Neuronal stem cell (in vitro differentiated cells): ENCODE measurements around the gene PALM.
A peak's percentile ranks its signal among the peaks of the same experiment; 100 is the strongest.

Source experiments
- DNase-seq: peaks from one replicate; pipeline ENCODE4 v3.0.0-alpha.2; 2013; ENCODE audit warnings: low spot score
- H2AFZ ChIP-seq: one replicate; pipeline ENCODE4 v1.6.1; 2013; ENCODE audit warnings: mild to moderate bottlenecking, low read length, inconsistent platforms
- H2AK5ac ChIP-seq: 2 replicates; pipeline ENCODE4 v1.6.1; 2013; ENCODE audit warnings: low read depth, mild to moderate bottlenecking, inconsistent platforms, low read length, moderate library complexity, mixed read lengths
- H2BK120ac ChIP-seq: 2 replicates; pipeline ENCODE4 v1.6.1; 2013; ENCODE audit warnings: low read depth, mild to moderate bottlenecking, inconsistent platforms, low read length, moderate library complexity, mixed read lengths
- H2BK12ac ChIP-seq: one replicate; pipeline ENCODE4 v1.6.1; 2013; ENCODE audit warnings: low read length, inconsistent platforms
- H2BK15ac ChIP-seq: 2 replicates; pipeline ENCODE4 v1.6.1; 2013; ENCODE audit warnings: mild to moderate bottlenecking, low read length, inconsistent platforms, mixed read lengths
- H2BK5ac ChIP-seq: one replicate; pipeline ENCODE4 v1.6.1; 2013; ENCODE audit warnings: inconsistent platforms, mild to moderate bottlenecking, low read length, moderate library complexity
- H3K14ac ChIP-seq: one replicate; pipeline ENCODE4 v1.6.1; 2013; ENCODE audit warnings: low read length, inconsistent platforms
- H3K18ac ChIP-seq: 2 replicates; pipeline ENCODE4 v1.6.1; 2013; ENCODE audit warnings: low read length, inconsistent platforms
- H3K23ac ChIP-seq: 2 replicates; pipeline ENCODE4 v1.6.1; 2013; ENCODE audit warnings: low read depth, mild to moderate bottlenecking, mixed read lengths, low read length, inconsistent platforms; ENCODE audit not compliant: poor library complexity
- H3K27ac ChIP-seq: replicated peaks from 3 replicates; pipeline ENCODE4 v1.5.1; 2013; ENCODE audit warnings: low read length, inconsistent platforms
- H3K27me3 ChIP-seq, 3 experiments: 2 replicates each; pipeline ENCODE4 v1.6.1; 2013; ENCODE audit warnings: low read length in 3 of 3, mild to moderate bottlenecking in 2 of 3, inconsistent platforms in 1 of 3, low read depth in 1 of 3, mixed read lengths in 1 of 3, moderate library complexity in 1 of 3; ENCODE audit not compliant: control insufficient read depth in 3 of 3, insufficient read depth in 3 of 3
- H3K36me3 ChIP-seq, 2 donors: replicated peaks in 1 of 2; 2 replicates each; pipeline ENCODE4 v1.6.1; 2013; ENCODE audit warnings: low read length in 2 of 2; ENCODE audit not compliant: control insufficient read depth in 2 of 2, insufficient read depth in 2 of 2
- H3K4ac ChIP-seq: 2 replicates; pipeline ENCODE4 v1.6.1; 2013; ENCODE audit warnings: inconsistent platforms, mild to moderate bottlenecking, low read length, moderate library complexity
- H3K4me1 ChIP-seq, 2 donors: 1 replicate in 1 of 2; 2 replicates in 1 of 2; pipeline ENCODE4 v1.6.1; 2013; ENCODE audit warnings: low read length in 2 of 2, low read depth in 1 of 2; ENCODE audit not compliant: control insufficient read depth in 2 of 2, insufficient read depth in 1 of 2
- H3K4me2 ChIP-seq: one replicate; pipeline ENCODE4 v1.6.1; 2013; ENCODE audit warnings: mild to moderate bottlenecking, low read length, inconsistent platforms; ENCODE audit not compliant: insufficient read depth, poor library complexity, severe bottlenecking
- H3K4me3 ChIP-seq, 2 donors: 2 replicates each; pipeline ENCODE4 v1.5.1; 2013; ENCODE audit warnings: low read length in 2 of 2, mild to moderate bottlenecking in 2 of 2, inconsistent platforms in 1 of 2, moderate library complexity in 1 of 2
- H3K79me1 ChIP-seq: one replicate; pipeline ENCODE4 v1.6.1; 2013; ENCODE audit warnings: low read depth, mild to moderate bottlenecking, inconsistent platforms, low read length, moderate library complexity
- H3K9ac ChIP-seq: one replicate; pipeline ENCODE4 v1.6.1; 2013; ENCODE audit warnings: mild to moderate bottlenecking, low read depth, low read length, inconsistent platforms; ENCODE audit not compliant: poor library complexity
- H3K9me3 ChIP-seq, 2 donors: replicated peaks in 1 of 2; 2 replicates each; pipeline versions ENCODE3 to v1.6.1; 2013; ENCODE audit warnings: low read length in 2 of 2, mild to moderate bottlenecking in 2 of 2, inconsistent platforms in 1 of 2, low read depth in 1 of 2, mixed read lengths in 1 of 2, moderate library complexity in 1 of 2; ENCODE audit not compliant: control insufficient read depth in 2 of 2, insufficient read depth in 1 of 2
- H4K8ac ChIP-seq: one replicate; pipeline ENCODE4 v1.6.1; 2013; ENCODE audit warnings: low read depth, mild to moderate bottlenecking, inconsistent platforms, low read length, moderate library complexity
- H4K91ac ChIP-seq: one replicate; pipeline ENCODE4 v1.6.1; 2013; ENCODE audit warnings: low read length, low read depth, mild to moderate bottlenecking, inconsistent platforms; ENCODE audit not compliant: poor library complexity
- WGBS, 2 donors: extraction: QIAGEN DNeasy Blood & Tissue Kit; methylation state at CpG; one replicate each; pipeline ENCODE4 v1.1.7; 2013; ENCODE audit warnings: missing lambda C conversion rate in 2 of 2, mixed read lengths in 1 of 2; ENCODE audit not compliant: insufficient read length in 2 of 2, insufficient replicate concordance in 1 of 2; ENCODE audit errors: extremely low coverage in 2 of 2; 5-methylcytosine and 5-hydroxymethylcytosine counted together

PALM gene

GRCh38 chr19:685454-685931 is 23.2 kb upstream of the PALM start:
- H3K27ac ChIP-seq = no peak overlapping the region
- H2BK15ac ChIP-seq = no peak overlapping the region
- no peaks in the 10 kb centered on the region for H3K27me3 ChIP-seq
- peak overlapping the region; percentile 24 for H3K4ac ChIP-seq
- no peak overlapping the region for H3K4me2 ChIP-seq
- no peaks in the 10 kb centered on the region for H3K36me3 ChIP-seq
- no peak overlapping the region for H2AK5ac ChIP-seq
- H3K9ac ChIP-seq = no peak overlapping the region
- peak overlapping the region; percentile 53 for H3K18ac ChIP-seq
- no CpG with 5 or more reads among the region's 31 CpGs for WGBS, 2 donors
- H3K79me1 ChIP-seq = peaks cover 4% of the 10 kb centered on the region
- no peak for DNase-seq
- no peak overlapping the region for H4K91ac ChIP-seq
- H3K4me3 ChIP-seq = no peak overlapping the region
- H2BK12ac ChIP-seq = no peak overlapping the region
- H2BK5ac ChIP-seq = no peak overlapping the region
- H3K4me1 ChIP-seq = peaks cover 0 to 3% of the 10 kb centered on the region in 2 donors
- H2AFZ ChIP-seq = no peak overlapping the region
- H4K8ac ChIP-seq = no peak overlapping the region
- H3K9me3 ChIP-seq = peaks cover 0 to 4% of the 10 kb centered on the region in 2 donors
- H3K14ac ChIP-seq = no peak overlapping the region
- H2BK120ac ChIP-seq = no peak overlapping the region
- no peak overlapping the region for H3K23ac ChIP-seq

- no peaks in the 10 kb centered on the region for H3K79me1 ChIP-seq
Observed at GRCh38 chr19:686589-687297, 22.0 kb upstream of the PALM start.

GRCh38 chr19:687569-688166 is 21.1 kb upstream of the PALM start:
- Histone ChIP-seq H3K36me3 (no peaks in the 10 kb centered on the region), H3K79me1 (no peaks in the 10 kb centered on the region), H3K27ac (no peak overlapping the region), H2BK120ac (no peak overlapping the region), H2BK12ac (no peak overlapping the region), H2AK5ac (no peak overlapping the region), H3K27me3 (no peaks in the 10 kb centered on the region), H4K91ac (no peak overlapping the region), H2BK5ac (peak overlapping the region; percentile 66), H3K4me2 (no peak overlapping the region), H4K8ac (no peak overlapping the region), H3K18ac (peak overlapping the region; percentile 27), H2AFZ (no peak overlapping the region), H3K9ac (no peak overlapping the region), H3K23ac (no peak overlapping the region), H3K14ac (peak overlapping the region; percentile 9), H3K4me1 (no peaks in the 10 kb centered on the region), H3K9me3 (peaks cover 0 to 4% of the 10 kb centered on the region in 2 donors), H3K4ac (no peak overlapping the region), H2BK15ac (no peak overlapping the region), H3K4me3 (no peak overlapping the region)
- DNase-seq = no peak
- WGBS, 2 donors = no CpG with 5 or more reads among the region's 11 CpGs

More at GRCh38 chr19:686589-687297, 22.0 kb upstream of the PALM start:
- Histone ChIP-seq H3K27ac (no peak overlapping the region), H3K27me3 (no peaks in the 10 kb centered on the region), H3K14ac (peak overlapping the region; percentile 38), H3K36me3 (no peaks in the 10 kb centered on the region), H3K9ac (peak overlapping the region; percentile 64), H3K23ac (no peak overlapping the region), H2BK5ac (peak overlapping the region; percentile 66), H3K9me3 (peaks cover 0 to 4% of the 10 kb centered on the region in 2 donors), H4K91ac (no peak overlapping the region), H4K8ac (no peak overlapping the region), H3K4me2 (no peak overlapping the region), H2BK120ac (no peak overlapping the region), H3K18ac (peak overlapping the region; percentile 27), H2BK12ac (peak overlapping the region; percentile 58), H3K4me3 (no peak overlapping the region), H2AFZ (no peak overlapping the region), H2AK5ac (peak overlapping the region; percentile 96), H3K4me1 (no peaks in the 10 kb centered on the region), H2BK15ac (no peak overlapping the region), H3K4ac (no peak overlapping the region)
- no CpG with 5 or more reads among the region's 17 CpGs for WGBS, 2 donors
- no peak for DNase-seq

- H3K23ac ChIP-seq = no peak overlapping the region
- H3K9ac ChIP-seq = no peak overlapping the region
- H3K4me1 ChIP-seq = no peaks in the 10 kb centered on the region
- no peak overlapping the region for H2AK5ac ChIP-seq
- H2AFZ ChIP-seq = no peak overlapping the region
- no peak overlapping the region for H4K8ac ChIP-seq
- no peak overlapping the region for H3K4ac ChIP-seq
- H3K27ac ChIP-seq = no peak overlapping the region
- no peak overlapping the region for H2BK120ac ChIP-seq
- peaks cover 0 to 4% of the 10 kb centered on the region in 2 donors for H3K9me3 ChIP-seq
- no peak overlapping the region for H3K4me3 ChIP-seq
- no CpG with 5 or more reads among the region's 15 CpGs for WGBS, 2 donors
- no peaks in the 10 kb centered on the region for H3K79me1 ChIP-seq
- no peak overlapping the region for H3K4me2 ChIP-seq
- DNase-seq = no peak
- H3K27me3 ChIP-seq = no peaks in the 10 kb centered on the region
- no peak overlapping the region for H4K91ac ChIP-seq
- H2BK15ac ChIP-seq = no peak overlapping the region
- H3K36me3 ChIP-seq = no peaks in the 10 kb centered on the region
- no peak overlapping the region for H3K14ac ChIP-seq
- H2BK5ac ChIP-seq = no peak overlapping the region
- H2BK12ac ChIP-seq = no peak overlapping the region
- no peak overlapping the region for H3K18ac ChIP-seq
Observed at GRCh38 chr19:688214-688613, 20.5 kb upstream of the PALM start.
